Astrocyte (in vitro differentiated cells and primary cell): Measurements from ENCODE around the gene HINT1.

ENCODE experiments used
- CTCF ChIP-seq: IDR thresholded peaks from 2 replicates; pipeline ENCODE4 v1.5.1; 2011; ENCODE audit warnings: low read depth, mild to moderate bottlenecking, inconsistent platforms, low read length, moderate library complexity; ENCODE audit not compliant: insufficient read depth
- EZH2 ChIP-seq: IDR thresholded peaks from 2 replicates; pipeline ENCODE4 v1.6.1; 2012; ENCODE audit warnings: mild to moderate bottlenecking, low read length, inconsistent platforms; ENCODE audit not compliant: insufficient read depth

- no peak for TF ChIP-seq CTCF
- TF ChIP-seq EZH2 = no peak
These were observed 14.6 kb downstream of the HINT1 start for GRCh38 chr5:131150408-131150807.
